HAP-1 (cell line): ENCODE results near the gene TBC1D22B.
"Not testable (repeated sequence)": the region's sequence is repeated elsewhere in the genome, so short reads cannot be mapped to it uniquely, and the experiment has no call there.

Source experiments
- DNase-seq, 2 experiments: peaks; one replicate each; pipeline ENCODE4 v3.0.0-alpha.2; 2016 to 2020; ENCODE audit warnings: low spot score in 2 of 2
- H3K27me3 ChIP-seq: fragments of 250-450 bp; sonication (Bioruptor Pico); 2 replicates; pipeline ENCODE4 v1.5.1; 2020; ENCODE audit warnings: low read depth, mild to moderate bottlenecking, moderate library complexity
- H3K36me3 ChIP-seq: fragments of 250-450 bp; sonication (Bioruptor Pico); replicated peaks from 2 replicates; pipeline ENCODE4 v1.5.1; 2020; ENCODE audit warnings: mild to moderate bottlenecking
- H3K4me1 ChIP-seq: fragments of 250-450 bp; sonication (Bioruptor Pico); 2 replicates; pipeline ENCODE4 v1.5.1; 2020; ENCODE audit warnings: mild to moderate bottlenecking
- H3K4me3 ChIP-seq: fragments of 250-450 bp; sonication (Bioruptor Pico); 2 replicates; pipeline ENCODE4 v1.5.1; 2020; ENCODE audit warnings: mild to moderate bottlenecking, moderate library complexity
- H3K9me3 ChIP-seq: fragments of 250-450 bp; sonication (Bioruptor Pico); 2 replicates; pipeline ENCODE4 v1.5.1; 2020; ENCODE audit warnings: mild to moderate bottlenecking, moderate library complexity
- in situ Hi-C: fragments of 300-500 bp; cut with MboI; formaldehyde crosslinking; loops from 3 replicates; pipeline ENCODE4 v1.14.3; 2020; ENCODE audit warnings: low sequenced_read_pairs, inconsistent platforms, mixed read lengths

Gene TBC1D22B

GRCh38 chr6:37339741-37340638 lies 82.4 kb downstream of the TBC1D22B start:
- no peaks in the 10 kb centered on the region for H3K4me1 ChIP-seq
- no peaks in the 10 kb centered on the region for H3K36me3 ChIP-seq
- in situ Hi-C loops = no loop called here
- H3K4me3 ChIP-seq = no peak overlapping the region
- DNase-seq = no peak
- no peaks in the 10 kb centered on the region for H3K9me3 ChIP-seq
- H3K27me3 ChIP-seq = peaks cover 3% of the 10 kb centered on the region; the same call in 1 of the 2 replicates

- no peak for DNase-seq
- in situ Hi-C loops = no loop called here
These were observed 83.0 kb downstream of the TBC1D22B start for GRCh38 chr6:37340639-37340943.

DNA sequence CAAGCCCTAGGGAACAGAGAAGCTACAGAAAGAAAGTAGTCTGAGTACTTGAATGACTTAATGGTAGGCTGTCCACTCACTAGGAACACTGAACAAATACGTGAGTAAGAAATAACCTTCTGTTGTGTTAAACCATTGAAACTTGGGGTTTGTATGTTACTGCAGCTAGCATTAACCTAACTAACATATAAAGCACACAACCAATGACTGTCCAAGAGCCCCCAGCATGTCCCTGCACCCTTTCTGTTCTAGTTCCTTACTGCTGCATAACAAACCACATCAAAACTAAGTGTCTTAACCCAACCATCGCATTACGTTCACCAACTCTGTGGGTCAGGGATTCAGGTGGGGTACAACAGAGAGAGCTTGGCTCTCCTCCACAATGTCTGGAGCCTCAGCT lies 85.7 kb downstream of the TBC1D22B start:
- Histone ChIP-seq H3K27me3 (peaks cover 4% of the 10 kb centered on the region; the same call in 1 of the 2 replicates), H3K4me3 (no peak overlapping the region), H3K9me3 (0 out of 2 replicates have a peak, but pooled peaks cover 5% of the 10 kb centered on the region), H3K36me3 (no peaks in the 10 kb centered on the region), H3K4me1 (no peaks in the 10 kb centered on the region)
- in situ Hi-C loops = no loop called here
- no peak for DNase-seq

More at GRCh38 chr6:37340639-37340943, 83.0 kb downstream of the TBC1D22B start:
- H3K4me3 ChIP-seq = no peak overlapping the region
- H3K9me3 ChIP-seq = no peaks in the 10 kb centered on the region
- H3K4me1 ChIP-seq = no peaks in the 10 kb centered on the region
- H3K36me3 ChIP-seq = no peaks in the 10 kb centered on the region
- H3K27me3 ChIP-seq = peaks cover 4% of the 10 kb centered on the region; the same call in 1 of the 2 replicates

GRCh38 chr6:37344308-37344707 lies 86.7 kb downstream of the TBC1D22B start:
- Histone ChIP-seq H3K27me3 (peaks cover 4% of the 10 kb centered on the region; the same call in 1 of the 2 replicates), H3K4me3 (no peak overlapping the region), H3K36me3 (no peaks in the 10 kb centered on the region), H3K4me1 (no peaks in the 10 kb centered on the region), H3K9me3 (0 out of 2 replicates have a peak, but pooled peaks cover 5% of the 10 kb centered on the region)
- in situ Hi-C loops = no loop called here
- no peak for DNase-seq

DNA sequence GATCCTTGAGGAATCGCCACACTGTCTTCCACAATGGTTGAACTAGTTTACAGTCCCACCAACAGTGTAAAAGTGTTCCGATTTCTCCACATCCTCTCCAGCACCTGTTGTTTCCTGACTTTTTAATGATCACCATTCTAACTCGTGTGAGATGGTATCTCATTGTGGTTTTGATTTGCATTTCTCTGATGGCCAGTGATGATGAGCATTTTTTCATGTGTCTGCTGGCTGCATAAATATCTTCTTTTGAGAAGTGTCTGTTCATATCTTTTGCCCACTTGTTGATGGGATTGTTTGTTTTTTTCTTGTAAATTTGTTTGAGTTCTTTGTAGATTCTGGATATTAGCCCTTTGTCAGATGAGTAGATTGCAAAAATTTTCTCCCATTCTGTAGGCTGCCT lies 88.2 kb downstream of the TBC1D22B start:
- H3K4me3 ChIP-seq, DNase-seq, H3K4me1 ChIP-seq, H3K27me3 ChIP-seq, in situ Hi-C loops, H3K9me3 ChIP-seq, H3K36me3 ChIP-seq: not testable (repeated sequence)

- H3K4me1 ChIP-seq = no peaks in the 10 kb centered on the region
- in situ Hi-C loops = no loop called here
- 0 out of 2 replicates have a peak, but pooled peaks cover 5% of the 10 kb centered on the region for H3K9me3 ChIP-seq
- H3K27me3 ChIP-seq = peaks cover 4% of the 10 kb centered on the region; the same call in 1 of the 2 replicates
- H3K36me3 ChIP-seq = no peaks in the 10 kb centered on the region
- no peak for DNase-seq
- H3K4me3 ChIP-seq = no peak overlapping the region
These were observed 89.6 kb downstream of the TBC1D22B start for GRCh38 chr6:37347177-37347576.

DNA sequence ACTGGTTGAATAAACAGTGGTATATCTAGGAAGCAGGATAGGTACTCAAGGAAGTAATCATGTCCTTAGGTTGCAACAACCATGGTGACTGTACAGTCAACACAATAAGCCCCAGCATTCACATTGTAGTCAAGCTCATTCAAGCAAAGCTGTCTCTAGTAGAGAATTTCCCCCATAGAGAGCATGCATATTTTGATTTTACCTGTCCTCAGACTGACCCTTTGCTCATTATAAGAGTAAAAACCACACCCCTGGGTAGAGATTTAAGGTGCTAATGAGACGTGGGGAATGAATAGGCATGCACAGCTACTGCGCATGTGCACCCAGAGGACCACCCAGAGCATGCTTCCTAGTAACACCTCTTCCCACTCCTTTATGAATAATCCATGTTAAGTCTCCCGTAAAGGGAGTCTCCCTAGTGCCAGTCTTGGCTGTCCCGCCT lies 90.1 kb downstream of the TBC1D22B start:
- H3K9me3 ChIP-seq = 0 out of 2 replicates have a peak, but pooled peaks cover 5% of the 10 kb centered on the region
- H3K36me3 ChIP-seq = no peaks in the 10 kb centered on the region
- H3K4me3 ChIP-seq = no peak overlapping the region
- peak; percentile 13 to 21 for DNase-seq
- no peaks in the 10 kb centered on the region for H3K4me1 ChIP-seq
- peaks cover 4% of the 10 kb centered on the region; the same call in 1 of the 2 replicates for H3K27me3 ChIP-seq
- in situ Hi-C loops = no loop called here

GRCh38 chr6:37351027-37351426 lies 93.5 kb downstream of the TBC1D22B start:
- 0 out of 2 replicates have a peak, but pooled peaks cover 5% of the 10 kb centered on the region for H3K9me3 ChIP-seq
- H3K27me3 ChIP-seq = no peaks in the 10 kb centered on the region
- DNase-seq = no peak
- in situ Hi-C loops = no loop called here
- no peaks in the 10 kb centered on the region for H3K36me3 ChIP-seq
- H3K4me1 ChIP-seq = peaks cover 4% of the 10 kb centered on the region
- H3K4me3 ChIP-seq = no peak overlapping the region

DNA sequence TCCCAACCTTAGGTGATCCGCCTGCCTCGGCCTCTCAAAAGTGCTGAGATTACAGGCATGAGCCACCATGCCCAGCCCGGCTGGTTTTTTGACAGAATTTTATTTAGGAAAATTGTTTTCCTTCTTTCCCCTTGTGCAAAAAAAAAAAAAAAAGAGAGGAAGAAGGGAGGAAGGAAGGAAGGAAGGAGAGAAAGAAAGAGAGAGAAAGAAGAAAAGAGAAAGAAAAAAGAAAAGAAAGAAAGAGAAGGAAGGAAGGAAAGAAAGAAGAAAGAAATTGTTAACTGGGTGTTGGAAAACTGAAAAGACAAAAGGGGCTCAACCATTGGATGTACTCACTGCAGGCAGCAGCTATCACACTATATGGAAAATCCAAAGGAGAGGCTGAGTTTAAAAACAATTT lies 94.8 kb downstream of the TBC1D22B start:
- DNase-seq = no peak
- in situ Hi-C loops = no loop called here
- no peak overlapping the region for H3K4me3 ChIP-seq
- peaks cover 8% of the 10 kb centered on the region for H3K4me1 ChIP-seq
- no peaks in the 10 kb centered on the region for H3K9me3 ChIP-seq
- no peaks in the 10 kb centered on the region for H3K27me3 ChIP-seq
- no peaks in the 10 kb centered on the region for H3K36me3 ChIP-seq

DNA sequence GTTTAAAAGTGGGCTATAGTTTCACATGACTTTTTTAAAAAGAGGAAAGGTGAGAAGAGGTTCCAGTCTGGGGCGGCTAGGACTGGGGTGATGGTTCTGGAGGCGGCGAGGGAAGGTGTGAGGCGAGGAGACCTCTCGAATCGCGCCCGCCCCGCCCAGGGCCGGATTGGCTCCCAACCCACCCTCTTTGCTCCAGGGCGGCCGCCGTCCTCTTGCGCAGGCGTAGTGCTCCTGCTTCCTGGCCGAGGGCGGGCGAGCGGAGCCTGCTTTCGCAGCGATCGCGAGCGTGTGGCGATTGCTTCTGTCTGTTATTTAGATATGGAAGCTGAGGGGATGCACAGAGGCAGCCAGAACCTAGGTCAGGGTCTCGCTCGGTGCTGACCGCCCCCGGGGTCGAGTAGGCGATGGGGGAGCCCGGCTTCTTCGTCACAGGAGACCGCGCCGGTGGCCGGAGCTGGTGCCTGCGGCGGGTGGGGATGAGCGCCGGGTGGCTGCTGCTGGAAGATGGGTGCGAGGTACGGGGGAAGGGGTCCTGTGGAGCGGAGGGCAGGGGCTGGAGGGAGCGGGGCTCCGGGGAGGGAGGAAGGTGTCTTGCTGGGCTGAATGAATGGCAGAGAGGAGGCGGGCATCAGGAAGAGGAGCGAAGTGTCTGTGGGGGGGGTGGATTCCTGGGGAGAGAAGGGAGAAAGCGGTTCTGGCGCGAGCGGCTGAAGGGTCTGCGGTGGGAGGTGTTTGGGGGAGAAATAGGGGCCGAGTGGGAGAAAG lies 96.4 kb downstream of the TBC1D22B start, which contains the start of gene RNF8:
TSS of gene RNF8 (plus strand) at position 223 of the 765 bp plus-strand sequence. CDS start at position 405, 182 bp downstream.
- DNase-seq = peak; percentile 78 to 96
- H3K4me3 ChIP-seq = peak within 1 kb of the TSS; percentile 95
- in situ Hi-C loops = no loop called here

DNA sequence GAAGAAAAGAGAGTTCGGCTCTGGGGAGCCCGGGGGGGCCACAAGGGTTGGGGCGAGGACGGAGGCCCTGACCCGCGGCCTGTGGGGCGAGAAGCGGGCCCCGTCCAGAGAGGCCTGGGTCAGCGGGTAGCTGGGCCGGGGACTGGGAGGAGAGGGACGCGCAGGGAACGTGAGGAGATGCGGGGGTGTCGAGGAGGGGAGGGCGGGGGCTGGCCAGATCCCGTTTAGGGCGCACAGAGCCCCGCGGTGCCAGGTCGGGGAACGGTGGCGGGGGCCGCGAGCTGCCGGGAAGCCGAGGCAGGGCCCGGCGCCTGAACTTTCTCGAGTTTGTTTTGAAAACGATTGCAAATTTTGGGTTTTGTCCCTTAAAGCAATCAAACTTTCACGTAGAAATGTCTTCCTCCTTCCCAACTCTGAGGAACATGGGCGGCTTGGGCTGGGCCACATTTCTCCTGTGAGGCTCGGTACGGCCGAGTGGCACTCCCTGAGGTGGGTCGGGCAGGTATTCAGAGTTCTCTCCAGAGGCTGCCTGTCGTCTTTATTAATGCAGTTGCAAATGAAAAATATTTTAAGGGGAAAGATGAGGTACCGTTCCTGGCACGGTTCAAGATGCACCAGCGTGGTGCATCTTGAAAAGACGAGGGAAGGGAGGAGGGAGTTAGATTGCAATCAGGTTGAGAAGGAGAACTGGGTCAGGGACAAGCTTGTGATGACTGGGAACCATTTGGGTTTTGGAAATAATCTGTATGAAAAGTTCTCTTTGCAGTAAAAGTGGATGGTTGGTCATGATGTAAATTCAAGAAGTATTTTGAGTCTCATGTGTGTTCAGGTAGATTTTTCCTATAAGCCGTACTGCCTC lies 97.2 kb downstream of the TBC1D22B start:
- Histone ChIP-seq H3K36me3 (no peaks in the 10 kb centered on the region; the same call in 1 of the 2 replicates), H3K4me3 (peak overlapping the region; percentile 95), H3K9me3 (no peaks in the 10 kb centered on the region), H3K27me3 (no peaks in the 10 kb centered on the region), H3K4me1 (peaks cover 9% of the 10 kb centered on the region)
- DNase-seq = peak in 1 of 2 experiments; percentile 41
- in situ Hi-C loops = no loop called here

More for the DNA sequence above, 96.4 kb downstream of the TBC1D22B start, which contains the start of gene RNF8:
- Histone ChIP-seq H3K9me3 (no peaks in the 10 kb centered on the region), H3K27me3 (no peaks in the 10 kb centered on the region), H3K4me1 (peaks cover 9% of the 10 kb centered on the region), H3K36me3 (no peaks in the 10 kb centered on the region)

DNA sequence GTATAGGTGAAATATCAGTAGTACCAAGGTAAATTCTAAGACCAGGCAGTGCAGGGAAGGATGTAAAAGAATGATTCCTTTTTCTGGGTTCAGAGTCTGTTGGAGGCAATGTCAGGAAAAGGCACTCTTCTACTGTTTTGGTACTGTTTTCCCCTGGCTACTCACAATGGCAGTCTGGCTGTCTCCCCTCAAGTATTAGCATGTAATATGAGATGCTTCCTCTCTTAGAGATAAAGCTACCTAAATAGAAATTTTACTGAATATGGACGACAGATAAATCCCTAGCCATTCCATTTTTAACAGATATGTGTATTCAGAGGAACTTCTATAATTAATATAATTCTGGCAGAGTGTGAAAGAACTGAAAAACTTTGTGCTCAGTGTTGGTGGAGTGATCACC lies 99.7 kb downstream of the TBC1D22B start:
- no peak for DNase-seq
- Histone ChIP-seq H3K36me3 (peaks cover 13% of the 10 kb centered on the region), H3K4me1 (peaks cover 9% of the 10 kb centered on the region), H3K9me3 (no peaks in the 10 kb centered on the region), H3K4me3 (no peak overlapping the region), H3K27me3 (no peaks in the 10 kb centered on the region)
- in situ Hi-C loops = no loop called here

DNA sequence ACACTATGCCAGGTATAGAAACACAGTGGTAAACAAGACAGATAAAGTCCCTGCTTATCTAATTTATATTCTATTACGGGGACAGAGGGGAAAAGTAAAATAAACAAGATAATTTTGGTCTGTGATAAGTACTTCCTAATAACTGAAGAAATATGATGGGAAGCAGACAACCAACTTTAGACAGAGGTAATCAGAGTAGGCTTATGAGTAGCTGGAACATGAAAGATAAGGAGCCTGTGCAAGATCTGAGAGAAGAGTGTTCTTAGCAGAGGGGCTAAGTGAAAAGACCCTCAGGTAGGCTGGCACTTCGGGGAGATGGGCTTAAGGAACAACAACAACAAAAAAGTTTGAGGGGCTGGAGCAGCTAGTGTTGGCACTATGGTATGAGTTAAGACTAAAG lies 100.3 kb downstream of the TBC1D22B start:
- no peaks in the 10 kb centered on the region for H3K27me3 ChIP-seq
- H3K36me3 ChIP-seq = peaks cover 17% of the 10 kb centered on the region
- H3K4me3 ChIP-seq = no peak overlapping the region
- H3K4me1 ChIP-seq = peaks cover 9% of the 10 kb centered on the region
- H3K9me3 ChIP-seq = no peaks in the 10 kb centered on the region
- in situ Hi-C loops = no loop called here
- DNase-seq = no peak
